ENCODE results near the gene SYT17.

SYT17 gene

DNA sequence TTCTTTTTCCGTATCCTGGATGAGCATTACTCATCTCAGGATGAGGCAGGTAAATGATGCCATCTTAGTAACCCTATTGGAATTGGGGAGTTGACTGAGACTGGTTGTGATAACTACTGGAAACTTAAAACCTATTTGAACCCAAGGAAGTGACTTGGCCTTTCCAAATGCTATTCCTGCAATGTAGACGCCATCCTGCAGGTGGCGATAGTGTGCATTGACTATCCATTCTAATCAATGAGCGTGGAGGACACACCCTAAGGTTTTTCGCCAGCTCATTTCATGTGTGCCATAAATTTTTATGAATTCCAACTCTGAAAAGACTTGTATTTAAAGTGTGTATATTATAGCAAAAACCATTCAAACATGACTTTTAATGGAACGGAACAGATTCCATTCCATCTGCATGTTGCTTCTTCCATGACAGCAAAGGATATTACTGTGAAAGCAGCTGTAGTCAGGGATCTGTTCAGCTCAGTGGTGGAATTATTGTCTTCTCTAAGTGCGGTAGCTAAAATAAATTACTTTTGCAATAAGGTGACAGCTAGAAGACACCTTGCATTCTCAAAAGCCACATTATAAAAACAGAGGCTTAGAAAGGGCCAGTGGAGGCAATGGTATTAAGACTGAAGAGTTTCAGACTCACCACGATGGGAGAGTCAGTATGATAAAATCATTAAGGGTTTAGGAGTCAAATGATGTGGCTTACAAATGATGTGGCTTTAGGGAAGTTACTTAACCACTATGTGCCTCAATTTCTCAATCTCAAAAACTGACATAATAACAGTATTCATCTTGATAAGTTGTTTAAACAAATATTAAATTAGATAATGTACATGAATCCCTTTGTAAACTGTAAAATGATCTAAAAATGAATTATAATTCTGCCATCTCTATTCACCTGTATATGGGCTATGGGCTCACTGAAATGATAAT lies 55.5 kb downstream of the SYT17 start:
- no peak for DNase-seq

DNA sequence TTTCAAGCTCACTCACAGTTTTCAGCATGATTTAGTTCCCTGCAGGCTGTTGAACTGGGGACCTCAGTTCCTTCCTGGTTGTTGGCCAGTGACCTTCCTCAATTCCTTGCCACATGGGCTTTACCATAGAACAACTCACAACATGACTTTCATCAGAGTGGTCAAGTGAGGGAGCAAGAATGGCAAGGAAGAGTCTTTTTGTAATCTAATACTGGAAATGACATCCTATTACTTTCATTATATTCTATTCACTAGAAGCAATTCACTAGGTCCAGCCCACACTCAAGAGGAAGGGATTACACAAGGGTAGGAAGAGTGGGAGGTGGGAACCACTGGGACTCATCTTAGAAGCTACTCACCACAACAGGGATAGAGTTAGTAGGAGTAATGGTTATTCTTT lies 57.6 kb downstream of the SYT17 start:
- DNase-seq: no peak

DNA sequence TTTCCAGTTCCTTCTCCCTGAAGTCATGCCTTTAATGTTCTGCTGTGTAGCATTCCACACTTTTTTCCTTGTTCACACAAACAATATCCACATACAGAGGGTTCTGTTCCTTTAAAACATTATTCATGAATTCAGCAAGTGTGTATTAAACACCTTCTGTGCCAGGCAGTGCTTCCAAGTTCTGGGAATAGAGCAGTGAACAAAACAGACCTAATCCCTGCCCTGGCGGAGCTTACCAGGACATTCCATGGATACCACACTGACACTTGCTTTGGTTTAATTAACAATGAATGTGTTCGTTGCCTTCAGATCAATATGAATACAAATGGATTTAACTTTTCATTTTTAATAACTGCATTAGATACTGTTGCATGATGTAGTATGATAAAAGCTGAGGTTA lies 59.6 kb downstream of the SYT17 start:
- no peak for DNase-seq

DNA sequence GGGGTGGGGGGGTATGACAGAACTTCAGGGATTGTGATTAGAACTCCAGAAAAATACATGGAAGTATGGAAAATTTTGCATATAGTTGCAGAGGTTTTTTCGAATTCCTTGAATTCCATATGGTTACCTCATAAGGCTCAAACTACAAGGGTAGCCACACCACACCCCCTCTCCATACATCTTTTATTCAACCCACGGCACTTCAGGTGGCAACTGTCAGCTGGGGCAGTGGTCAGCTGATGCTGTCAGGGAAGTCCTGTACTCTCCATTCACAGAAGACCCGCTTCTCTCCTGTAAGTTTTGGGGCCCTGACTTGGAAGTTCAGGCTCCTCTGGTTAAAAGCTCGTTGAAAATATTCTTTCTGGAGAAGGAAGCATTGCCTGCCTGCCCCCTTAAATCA lies 60.0 kb downstream of the SYT17 start:
- DNase-seq: no peak

DNA sequence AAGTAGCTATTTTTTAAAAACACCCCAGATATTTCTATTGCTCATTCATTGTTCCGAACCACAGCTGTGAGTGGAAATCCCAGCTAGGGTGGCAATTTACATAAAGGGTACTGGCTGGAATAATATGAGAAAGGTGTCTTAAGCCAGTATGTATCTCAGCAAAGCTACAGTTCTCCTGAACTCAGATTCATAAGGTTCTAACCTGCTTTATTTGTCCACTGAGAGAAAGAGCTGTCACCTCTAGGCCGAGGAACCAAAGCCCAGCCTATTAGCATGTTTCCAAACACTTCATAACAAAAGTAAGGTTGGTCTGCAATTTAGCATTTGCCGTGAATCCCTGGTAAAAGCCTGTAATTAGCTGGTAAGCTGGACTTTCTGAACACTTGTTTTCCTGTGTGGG lies 60.5 kb downstream of the SYT17 start:
- DNase-seq: no peak

DNA sequence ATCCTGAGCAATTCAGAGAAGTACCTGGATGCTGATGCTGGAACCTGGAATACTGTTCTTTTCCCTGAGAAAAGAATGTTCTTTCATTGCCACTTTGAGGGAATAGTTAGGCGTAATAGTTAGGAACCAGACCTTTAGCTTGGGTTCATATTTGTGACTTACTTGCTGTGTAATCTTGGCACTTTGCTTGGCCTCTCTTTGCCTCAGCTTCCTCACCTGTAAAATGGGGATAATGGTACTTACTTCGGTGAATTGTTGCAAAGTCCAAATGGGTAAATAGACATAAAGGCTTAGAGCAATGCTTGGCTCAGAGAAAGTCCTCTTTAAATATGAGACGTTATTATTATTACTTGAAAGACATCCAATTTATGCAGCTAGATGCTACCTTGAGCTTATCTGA lies 62.5 kb downstream of the SYT17 start:
- DNase-seq: no peak

DNA sequence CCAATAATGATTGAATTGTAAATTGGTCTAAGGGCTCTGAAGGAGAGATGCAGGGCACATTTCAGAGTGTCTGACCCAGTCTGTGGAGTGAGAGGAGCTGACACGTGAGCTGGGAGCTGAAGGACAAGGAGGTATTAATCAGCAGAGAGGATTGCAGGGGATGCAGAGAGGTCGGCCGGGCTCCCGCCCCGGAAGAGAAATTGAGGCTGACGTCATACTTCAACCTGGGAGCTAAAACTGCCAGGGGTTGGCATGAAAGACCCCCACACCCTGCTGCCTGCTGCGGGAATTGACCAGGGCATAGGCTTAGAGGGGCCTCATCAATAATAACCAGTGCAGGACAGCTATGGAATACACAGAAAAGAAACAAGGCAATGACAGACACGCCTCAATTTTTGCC lies 63.8 kb downstream of the SYT17 start:
- DNase-seq: no peak

DNA sequence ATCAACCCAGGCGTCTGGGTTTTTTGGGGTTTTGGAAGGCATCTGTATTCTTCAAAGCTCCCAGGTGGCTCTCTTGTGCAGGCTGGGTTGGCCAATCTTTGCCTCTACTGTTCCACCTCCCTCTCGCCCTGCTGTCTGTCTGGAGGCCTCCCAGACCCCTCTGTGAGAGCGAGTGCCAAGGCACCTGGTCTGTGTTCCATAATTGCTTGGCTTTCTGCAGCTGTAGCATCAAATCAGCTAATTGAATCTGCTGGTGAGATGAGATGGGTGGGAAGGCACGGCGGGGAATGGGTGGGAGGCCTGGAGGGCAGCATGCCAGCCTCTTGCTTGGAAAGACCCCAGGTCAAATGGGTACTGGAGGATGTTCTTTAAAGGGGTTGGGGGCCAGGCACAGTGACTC lies 64.9 kb downstream of the SYT17 start:
- no peak for DNase-seq

DNA sequence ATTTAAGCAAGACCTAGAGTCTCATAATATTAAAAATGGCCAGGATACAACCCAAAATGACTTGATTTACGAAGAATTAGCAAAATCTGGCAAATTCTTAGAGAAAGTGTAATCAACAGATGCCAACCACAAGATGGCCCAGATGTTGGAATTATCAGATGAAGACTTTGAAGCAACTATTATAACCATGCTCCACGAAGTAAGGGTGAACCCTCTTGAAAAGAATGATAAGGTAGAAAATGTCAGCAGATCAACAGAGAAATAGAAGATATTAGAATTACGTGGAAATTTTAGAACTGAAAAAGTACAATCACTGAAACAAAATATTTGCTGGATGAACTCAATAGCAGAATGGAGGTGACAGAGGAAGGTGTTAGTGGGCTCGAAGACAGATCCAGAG lies 67.4 kb downstream of the SYT17 start:
- no peak for DNase-seq

DNA sequence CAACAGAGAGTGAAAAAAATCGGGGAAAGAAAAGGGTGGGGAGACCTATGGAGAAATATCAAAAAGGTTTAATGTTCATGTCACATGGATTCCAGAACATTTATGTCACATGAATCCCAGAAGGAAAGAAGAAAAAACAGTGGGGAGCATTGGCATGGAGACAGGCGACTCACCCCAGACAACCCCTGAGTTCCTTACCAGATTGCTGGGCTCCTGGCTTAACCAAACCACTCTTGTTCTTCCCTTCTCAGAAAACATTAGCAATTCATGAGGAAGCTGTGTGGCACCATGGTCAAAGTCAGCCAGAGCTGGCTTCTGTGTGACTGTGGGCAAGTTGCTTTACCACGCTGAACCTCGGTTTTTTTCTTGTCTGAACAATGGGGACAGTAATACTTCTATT lies 67.8 kb downstream of the SYT17 start:
- no peak for DNase-seq

DNA sequence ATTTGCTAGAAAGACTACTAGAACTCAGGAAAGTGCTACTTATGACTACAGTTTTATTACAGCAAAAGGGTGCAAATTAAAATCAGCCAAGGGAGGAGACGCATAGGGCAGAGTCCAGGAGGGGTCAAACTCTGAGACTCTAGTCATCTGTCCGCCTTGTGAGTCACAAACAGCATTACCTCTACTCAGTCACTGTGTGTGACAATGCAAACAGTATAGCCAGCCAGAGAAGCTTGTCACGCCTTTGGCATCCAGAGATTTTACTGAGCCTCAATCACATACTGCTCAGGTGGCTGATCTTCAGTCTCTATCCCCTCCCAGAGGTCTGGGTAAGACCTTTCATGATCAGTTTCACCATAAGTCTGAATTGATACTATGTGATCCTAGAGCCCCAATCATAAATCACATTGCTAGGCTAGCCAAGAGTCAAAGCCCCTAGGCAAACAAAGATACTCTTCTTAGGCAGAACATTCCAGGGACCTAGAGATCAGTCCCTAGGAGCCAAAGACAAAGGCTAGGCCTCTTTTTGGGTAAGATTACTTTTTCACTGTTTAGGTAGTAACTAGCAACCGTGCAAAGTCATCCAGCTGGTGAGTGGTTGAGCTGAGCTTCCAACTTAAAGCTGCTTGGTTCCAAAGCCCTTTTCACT lies 68.6 kb downstream of the SYT17 start:
- no peak for DNase-seq

DNA sequence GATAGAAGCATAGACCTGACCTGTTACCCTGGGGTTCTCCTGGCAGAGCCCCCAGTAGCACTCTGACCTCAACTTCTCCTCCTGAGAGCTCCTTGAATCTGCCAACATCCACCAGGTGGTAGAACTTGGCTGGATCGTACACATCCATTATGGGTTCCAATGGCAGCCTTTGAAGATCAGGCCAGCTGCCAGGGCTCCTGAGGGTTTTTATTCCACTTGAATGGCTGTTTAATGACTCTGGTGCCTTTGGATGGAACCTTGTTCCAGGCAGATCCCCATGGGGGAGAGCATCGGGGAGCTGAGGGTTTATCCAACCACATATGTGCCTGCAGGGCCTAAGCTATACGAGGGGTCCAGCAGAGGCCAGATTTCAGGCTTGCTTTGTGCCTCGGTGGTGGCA lies 70.4 kb downstream of the SYT17 start:
- DNase-seq: no peak

DNA sequence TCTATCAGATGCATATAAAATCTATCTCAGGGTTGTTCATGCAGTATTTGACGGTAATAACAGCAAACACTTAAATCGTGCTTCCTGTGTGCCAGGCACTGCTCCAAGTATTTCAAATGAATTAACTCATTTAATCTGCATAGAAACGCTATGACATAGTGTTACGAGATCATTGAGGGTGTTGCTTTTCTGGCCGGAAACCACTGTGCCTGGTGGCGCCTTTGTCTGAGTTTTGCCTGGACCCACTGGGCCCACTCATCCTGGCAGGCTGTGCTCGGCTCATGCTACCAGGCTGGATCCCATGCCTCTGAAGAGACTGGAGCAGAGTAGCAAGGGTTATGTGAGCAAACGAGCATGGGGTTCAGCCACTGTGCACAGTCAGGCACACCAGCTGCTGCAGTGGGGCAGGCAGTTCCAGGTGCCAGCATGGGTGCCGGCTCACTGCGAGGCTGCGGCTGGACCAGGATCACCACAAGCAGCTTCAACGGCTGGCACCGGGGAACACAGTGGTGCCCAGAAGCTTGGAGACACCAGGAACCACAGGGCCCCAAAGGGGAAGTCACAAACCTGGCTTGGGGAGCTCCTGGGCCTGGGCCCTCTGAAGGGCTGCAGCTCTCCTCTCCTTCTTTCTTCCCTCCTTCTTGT lies 71.6 kb downstream of the SYT17 start:
- no peak for DNase-seq

DNA sequence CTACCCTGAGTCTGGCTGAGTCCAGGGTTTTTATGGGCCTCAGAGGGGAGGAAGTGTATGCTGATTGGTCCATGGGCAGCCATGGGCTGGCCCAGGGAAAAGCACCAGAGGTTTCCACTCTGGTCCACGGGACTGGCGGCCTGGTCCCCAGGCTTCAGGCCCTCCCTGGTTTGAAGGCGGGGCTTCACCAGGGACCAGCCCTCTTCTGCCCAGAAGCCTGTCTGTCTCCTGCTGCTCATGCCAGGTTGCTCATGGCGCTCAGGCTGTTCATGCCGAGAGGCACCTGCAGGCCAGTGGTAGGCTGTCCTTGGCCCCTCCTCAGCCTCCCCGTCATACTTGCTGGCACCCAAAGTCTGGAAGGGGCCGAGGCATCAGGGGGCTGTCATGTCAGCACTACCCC lies 72.5 kb downstream of the SYT17 start:
- DNase-seq: no peak

DNA sequence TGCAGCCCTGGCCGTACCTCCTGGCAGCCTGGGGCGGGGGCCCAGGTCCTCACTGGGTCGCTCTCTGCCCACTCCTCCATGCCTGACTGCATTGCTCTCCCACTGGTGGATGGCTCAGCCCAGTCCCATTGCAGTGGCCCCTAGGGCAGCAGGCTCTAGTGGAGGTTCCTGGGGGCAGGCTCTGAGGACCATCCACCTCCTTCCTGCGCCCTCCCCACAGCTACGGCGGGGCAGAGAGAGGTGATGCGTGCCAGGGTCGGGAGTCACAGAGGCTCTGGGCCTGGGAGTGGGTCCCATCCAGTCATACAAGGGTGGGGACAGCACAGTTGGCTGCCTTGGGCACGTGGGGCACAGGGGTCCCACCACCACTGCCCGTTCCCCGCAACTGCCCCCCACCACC lies 73.5 kb downstream of the SYT17 start:
- no peak for DNase-seq

DNA sequence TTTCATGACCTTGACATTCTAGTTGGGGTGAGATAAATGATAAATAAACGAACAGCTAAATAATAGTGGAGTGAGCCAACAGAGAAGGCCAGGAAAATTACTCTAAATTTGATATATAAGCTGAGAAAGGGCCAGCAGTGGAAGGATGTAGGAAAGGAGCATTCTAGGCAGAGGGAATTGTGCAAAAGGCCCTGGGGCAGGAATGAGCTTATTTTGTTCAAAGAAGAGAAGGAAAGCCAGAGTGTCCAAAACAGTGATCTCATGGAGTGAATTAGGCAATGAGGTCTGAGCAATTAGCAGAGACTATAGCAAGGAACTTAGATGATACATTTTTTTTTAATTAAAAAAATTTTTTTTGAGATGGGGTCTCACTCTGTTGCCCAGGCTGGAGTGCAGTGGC lies 74.1 kb downstream of the SYT17 start:
- DNase-seq: no peak

DNA sequence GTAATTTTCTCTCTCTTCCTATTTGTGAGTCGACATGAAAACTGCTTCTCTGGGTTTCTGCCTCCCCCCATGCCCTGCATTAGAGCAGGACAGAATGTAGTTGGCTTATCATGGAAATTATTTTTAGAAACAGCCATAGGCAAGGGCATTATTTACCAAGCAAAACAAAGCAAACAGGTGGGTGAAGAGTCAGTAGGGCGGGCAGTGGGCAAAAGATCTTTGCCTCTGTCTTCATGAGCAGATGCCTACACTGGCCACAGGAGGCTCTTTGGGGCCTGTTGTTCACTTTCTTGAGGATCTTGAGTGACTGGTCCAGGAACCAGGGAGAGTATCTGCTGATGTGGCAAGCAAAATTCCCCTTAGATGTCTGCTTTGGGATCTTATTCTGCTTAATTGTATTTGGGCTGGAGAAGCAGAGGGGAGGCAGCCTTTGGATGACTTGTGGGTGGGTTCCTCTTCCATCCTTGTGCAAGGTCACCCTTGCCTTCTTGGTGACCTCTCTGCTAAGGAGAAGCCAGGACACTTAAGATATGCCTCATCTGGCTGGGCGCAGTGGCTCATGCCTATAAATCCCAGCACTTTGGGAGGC lies 75.0 kb downstream of the SYT17 start:
- DNase-seq: no peak

DNA sequence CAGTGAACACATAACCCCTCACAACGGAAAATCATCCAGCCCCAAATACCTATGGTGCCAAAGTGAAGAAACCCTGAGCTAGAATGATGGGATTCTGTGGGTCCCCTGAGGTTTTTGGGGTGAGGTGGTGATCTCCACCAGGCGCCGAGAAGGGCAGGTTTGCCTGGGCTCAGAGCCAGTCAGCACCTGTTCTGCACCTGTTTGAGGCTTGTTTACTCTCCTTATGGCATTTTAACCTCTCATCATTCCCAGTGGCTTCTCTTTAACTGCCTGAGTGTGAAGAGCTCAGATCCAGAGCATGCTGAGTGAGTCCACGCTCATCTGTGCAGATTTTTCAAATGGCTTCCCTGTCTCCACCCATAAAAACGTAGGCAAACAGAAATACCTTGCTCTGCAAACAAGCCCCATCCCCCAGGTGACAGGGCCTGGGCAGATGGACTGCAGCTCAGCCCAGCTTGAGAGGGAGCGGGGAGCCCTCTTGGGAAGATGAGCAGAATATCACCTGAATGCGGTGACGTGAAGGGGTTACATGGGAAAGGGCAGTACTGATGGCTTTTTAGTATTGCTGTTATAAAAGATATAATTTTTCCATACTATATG lies 77.4 kb downstream of the SYT17 start:
- DNase-seq: no peak

DNA sequence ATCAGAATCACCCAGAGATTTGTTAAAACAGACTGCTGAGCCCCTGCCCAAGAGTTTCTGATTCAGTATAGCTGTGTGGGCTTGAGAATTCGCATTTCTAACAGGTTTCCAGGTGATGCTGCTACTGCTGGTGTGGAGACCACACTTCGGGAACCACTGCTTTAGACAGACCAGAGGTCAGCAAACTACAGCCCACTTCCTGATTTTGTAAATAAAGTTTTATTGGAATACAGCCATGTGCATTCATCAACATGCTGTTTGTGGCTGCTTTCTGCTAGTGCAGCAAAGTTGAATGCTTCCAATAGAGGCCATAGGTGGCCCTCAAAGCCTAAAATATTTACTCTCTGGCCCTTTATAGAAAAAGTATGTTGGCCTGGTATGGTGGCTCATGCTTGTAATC lies 84.9 kb downstream of the SYT17 start:
- no peak for DNase-seq

DNA sequence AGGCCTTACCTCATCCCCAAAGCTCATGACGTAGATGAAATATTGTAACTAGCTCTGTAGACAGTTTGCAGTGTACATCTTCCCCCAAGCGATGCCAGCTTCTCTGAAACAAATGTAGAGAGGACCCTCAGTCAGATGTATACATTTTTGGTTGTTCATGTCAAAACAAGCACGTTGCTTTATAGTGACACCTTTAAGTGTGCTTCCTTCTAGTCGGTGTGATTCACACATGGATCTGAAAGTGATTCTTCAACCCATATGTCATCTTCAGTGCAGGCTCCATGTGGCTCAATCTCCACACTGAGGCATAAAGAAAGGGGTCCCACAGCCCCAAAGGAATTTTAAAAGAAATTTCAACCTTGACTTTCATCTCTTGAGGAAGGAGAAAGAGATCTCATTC lies 86.6 kb downstream of the SYT17 start:
- no peak for DNase-seq

DNA sequence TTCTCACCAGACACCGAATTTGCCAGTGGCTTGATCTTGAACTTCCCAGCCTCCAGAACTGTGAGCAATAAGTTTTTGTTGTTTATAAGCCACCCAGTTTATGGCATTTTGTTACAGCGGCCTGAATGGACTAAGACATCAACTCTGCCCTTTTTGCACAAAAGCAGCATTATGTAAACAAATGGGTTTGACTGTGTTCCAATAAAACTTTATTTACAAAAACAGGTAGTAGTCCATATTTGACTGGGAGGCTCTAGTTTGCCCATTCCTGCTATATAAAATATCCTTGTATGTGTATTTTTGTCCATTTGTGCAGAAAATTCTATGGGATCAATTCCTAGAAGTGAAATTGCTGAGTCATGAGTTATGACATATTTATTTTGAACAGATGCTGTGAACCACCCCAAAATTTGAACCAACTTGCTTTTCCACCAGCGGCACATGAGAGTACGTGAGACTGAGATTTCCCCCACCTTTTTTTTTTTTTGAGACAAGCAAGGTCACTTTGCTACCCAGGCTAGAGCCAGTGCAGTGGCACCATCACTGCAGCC lies 96.2 kb downstream of the SYT17 start:
- no peak for DNase-seq

DNA sequence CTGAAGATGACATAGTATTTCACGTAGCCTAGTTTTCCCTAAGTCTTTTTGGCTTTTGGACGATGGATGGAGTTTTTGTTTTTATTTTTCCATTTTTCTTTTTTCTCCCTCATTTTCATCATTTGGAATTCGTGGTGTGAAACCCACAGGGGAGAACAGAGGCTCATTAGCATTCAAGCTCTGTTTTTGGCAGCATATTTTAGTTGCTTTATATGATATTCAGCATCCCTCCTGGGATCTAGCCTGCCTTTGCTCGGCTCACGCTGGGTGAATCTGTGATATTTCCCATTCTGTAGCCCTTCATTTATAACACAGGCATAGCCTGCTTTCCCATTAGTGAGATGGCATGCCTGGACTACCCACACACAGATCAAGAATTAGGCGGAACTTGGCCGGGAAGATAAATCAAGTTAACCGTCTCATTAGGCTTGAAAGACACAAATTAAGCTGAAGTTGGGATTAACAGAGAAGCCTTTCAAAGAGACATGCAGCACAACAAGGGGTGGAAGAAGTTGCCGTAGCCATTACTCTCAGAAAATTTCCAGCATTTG lies 97.4 kb downstream of the SYT17 start:
- DNase-seq: no peak

DNA sequence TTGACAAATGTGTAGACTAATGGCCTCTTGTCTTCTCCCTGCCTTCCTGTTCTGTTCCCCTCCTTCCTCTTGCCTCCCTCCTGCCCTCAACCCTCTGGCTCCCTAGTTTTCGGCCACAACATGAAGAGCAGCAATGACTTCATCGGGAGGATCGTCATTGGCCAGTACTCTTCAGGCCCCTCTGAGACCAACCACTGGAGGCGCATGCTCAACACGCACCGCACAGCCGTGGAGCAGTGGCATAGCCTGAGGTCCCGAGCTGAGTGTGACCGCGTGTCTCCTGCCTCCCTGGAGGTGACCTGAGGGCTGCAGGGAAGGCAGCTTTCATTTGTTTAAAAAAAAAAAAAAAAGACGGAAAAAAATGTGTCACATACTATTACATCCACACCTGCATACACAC lies 98.7 kb downstream of the SYT17 start:
- no peak for DNase-seq
